GM18517 (cell line): ENCODE results near the gene DTWD1.
"Not testable (repeated sequence)": the region's sequence is repeated elsewhere in the genome, so short reads cannot be mapped to it uniquely, and the experiment has no call there.

Experiments
- ATAC-seq: cut with Tn5 transposase; IDR thresholded peaks from one replicate; pipeline ENCODE4 v1.9.1; 2021; ENCODE audit warnings: mild to moderate bottlenecking, moderate library complexity; ENCODE audit not compliant: unreplicated experiment

The DTWD1 gene, protein sequence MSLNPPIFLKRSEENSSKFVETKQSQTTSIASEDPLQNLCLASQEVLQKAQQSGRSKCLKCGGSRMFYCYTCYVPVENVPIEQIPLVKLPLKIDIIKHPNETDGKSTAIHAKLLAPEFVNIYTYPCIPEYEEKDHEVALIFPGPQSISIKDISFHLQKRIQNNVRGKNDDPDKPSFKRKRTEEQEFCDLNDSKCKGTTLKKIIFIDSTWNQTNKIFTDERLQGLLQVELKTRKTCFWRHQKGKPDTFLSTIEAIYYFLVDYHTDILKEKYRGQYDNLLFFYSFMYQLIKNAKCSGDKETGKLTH

DNA sequence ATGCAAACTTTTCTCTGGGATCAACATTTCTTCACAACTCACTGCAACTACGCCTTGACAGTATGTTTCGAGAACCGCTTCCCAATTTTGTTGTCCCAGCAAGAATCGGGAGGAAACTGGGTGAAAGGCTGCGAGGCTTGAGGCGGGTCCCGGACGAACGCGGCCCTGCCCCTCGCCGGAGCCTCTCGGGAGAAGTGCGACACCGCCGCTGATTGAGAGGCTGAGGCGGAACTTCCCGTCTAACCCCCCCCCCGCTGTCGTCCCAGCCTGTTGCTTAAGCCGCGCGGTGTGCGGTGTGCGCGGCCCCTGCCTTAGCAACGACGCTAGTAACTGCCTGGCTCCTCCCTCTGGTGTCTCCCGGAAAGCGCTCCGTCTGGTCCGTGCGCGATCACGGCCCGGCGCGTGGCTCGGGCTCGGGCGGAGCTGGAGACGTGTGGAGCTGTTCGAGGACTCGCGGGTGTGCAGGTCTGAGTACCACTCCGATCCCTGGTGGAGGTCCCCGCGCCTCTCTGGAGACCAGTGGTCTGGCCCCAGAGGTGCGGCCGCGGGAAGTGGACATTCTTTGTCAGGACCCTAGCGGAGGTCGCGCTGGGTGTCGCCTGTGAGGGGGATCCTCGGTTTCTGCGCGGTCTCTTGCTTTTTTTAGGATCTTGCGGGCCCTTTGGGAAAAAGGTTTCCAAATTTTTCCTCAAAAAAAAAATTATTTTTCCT is at the start of gene DTWD1, which contains the start of gene FAM227B:
DTWD1 (plus strand) TSS at position 391 of the 711 bp plus-strand sequence. CDS start 4,120 bp downstream, outside the sequence.
FAM227B (minus strand) TSS at position 161 of the 711 bp plus-strand sequence. CDS start 5,647 bp downstream, outside the sequence.
- ATAC-seq: peak; percentile 98

DNA sequence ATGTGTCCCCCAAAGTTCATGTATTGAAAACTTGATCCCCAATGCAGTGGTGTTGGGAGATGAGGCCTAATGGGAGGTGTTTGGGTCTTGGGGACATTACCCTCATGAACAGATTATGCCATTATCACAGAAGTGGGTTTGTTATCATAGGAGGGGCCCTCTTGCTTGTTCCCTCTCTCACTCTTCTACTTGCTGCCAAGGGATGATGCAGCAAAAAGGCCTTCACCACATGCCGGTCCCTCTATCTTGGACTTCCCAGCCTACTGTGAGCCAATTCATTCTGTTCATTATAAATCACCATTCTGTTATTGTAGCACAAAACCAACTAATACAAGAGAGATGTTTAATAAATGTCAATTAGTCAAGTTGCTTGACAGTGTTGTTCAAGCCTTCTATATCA is 47.4 kb upstream of the DTWD1 start:
- ATAC-seq: no peak

DNA sequence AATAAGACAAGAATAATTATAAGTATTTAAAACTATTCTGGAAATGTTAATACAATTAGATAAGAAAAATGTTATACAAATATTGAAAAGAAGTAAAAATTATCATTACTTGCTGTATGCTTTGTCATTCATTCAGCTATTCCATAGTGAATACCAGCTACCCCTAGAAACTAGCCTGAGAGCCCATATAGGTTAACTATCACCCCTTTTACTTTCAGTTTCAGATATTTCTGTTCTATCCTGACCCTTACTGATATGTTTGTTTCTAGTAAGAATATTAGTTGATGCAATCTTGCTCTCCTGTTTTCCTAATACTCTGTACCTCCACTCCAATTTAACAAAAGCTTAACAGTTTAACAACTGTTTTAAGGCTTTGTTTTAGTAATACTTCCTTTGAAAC is 31.8 kb upstream of the DTWD1 start:
- ATAC-seq: peak; percentile 95

DNA sequence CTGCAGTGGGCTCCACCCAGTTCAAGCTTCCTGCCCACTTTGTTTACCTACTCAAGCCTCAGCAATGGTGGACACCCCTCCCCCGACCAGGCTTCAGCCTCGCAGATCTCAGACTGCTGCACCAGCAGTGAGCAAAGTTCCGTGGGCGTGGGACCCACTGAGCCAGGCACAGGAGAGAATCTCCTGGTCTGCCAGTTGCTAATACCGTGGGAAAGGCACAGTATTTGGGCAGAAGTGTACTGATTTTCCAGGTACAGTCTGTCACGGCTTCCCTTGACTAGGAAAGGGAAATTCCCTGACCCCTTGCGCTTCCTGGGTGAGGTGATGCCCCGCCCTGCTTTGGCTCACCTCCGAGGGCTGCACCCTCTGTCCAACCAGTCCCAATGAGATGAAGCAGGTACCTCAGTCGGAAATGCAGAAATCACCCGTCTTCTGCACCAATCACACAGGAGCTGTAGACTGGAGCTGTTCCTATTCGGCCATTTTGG is 28.0 kb upstream of the DTWD1 start:
- ATAC-seq: not testable (repeated sequence)

DNA sequence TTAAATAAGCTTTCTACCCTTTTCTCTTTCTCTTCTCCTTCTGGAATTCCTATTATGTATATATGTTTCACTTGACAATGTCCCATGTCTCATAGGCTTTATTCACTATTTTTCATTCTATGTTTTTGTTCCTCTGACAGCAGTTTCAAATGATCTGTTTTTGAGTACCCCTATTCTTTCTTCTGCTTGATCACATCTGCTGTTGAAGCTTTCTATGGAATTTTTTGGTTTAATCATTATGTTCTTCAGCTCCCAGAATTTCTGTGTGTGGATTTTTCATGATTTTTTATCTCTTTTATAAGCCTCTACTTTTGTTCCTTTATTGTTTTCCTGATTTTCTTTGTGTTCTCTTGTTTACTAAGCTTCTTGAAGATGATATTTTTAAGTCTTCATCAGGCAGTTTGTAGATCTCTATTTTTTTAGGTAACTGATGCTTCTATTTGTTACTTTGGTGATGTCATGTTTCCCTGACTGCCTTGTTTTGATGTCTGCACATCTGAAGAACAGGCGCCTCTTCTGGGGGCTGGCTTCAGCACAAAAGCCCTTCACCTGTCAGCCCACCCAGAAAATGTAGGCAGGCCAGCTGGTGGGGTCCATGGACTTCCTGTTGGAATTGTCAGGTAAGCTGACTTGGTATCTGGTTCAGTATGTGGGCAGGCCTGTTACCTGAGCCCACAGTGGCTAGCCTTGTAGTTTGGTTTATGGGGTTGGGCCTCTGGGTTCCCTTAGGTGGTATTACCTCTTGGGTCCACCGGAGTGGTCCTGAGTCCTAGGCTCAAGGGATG is 16.0 kb upstream of the DTWD1 start:
- ATAC-seq: no peak

DNA sequence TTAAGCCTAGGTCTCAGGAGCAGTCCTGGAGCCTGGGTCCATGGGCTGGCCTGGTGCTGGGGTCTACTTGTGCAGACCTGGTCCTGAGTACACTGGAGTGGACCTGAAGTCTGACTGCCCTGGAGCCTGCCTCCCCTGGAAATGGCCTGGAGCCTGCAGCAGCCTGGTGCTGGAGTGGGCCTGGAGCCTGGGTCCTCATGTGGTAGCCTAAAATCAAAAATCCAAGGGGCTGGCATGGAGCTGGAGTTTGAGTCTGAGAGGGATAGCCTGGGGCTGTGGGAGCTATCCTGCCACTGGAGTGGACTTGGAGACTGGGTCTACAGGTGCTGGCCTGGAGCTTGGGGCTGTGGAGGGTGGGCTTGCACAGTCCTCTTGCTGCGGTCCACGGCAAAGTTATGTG is 15.3 kb upstream of the DTWD1 start:
- no peak for ATAC-seq

DNA sequence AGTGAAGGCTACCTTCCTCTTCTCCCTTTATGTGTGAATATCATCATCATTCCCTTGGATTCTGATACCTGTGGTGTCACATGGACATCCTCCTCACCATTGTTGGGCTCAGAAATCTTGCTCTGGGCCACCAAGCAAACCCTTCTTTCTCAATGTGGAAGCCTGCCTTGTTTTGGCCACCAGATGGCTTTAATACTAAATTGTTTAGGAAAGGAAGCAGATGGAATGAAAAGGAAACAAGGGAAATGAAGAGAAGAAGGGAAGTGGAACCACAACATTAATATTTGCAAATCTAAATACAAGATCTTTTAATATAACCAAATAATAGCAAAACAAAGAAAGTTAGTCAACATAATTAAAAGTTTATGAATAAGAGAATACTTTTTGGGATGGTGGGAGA is 14.3 kb upstream of the DTWD1 start:
- no peak for ATAC-seq

DNA sequence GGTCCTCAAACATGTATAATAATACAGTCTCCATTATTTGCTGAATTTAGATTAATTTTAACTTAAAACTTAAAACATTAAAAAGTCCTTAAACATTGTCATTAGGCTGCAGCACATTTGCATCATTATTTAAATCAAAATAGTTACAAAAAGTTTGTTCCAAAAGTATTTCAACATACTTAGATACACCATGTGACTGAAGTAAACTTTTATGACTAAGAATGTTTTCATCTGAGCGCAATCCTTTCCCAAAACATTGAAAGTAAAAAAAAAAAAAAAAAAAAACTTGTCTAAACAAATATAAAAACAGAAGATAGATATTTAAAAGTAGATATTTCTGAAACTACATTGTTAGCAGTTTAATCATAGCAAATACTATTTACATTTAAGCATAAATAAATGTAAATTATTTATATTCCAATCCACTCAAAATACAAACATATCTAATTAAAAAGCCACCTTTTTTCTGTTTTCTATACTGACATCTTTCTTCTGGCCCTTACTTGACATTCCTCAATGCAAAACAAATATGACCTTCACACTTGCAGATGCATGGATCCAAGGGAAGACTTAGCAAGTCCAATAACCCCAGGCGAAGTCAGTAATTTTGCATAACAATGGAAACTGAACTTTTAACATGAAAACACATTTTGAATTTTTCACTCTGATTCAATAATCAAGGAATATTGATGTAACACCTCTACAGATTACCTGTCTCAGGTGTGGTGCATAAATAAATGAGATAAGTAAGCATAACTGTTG is 10.5 kb upstream of the DTWD1 start:
- no peak for ATAC-seq

DNA sequence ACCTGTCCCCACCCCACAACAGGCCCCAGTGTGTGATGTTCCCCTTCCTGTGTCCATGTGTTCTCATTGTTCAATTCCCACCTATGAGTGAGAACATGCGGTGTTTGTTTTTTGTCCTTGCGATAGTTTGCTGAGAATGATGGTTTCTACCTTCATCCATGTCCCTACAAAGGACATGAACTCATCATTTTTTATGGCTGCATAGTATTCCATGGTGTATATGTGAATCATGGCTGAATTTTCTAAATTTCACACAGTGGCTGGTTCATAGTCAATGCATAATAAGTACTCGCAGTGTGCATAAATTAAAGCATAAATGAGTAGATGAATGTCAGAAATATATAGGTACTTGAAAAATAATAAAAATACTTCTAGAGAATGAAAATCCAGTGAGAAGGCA is 8.6 kb upstream of the DTWD1 start:
- ATAC-seq: not testable (repeated sequence)

DNA sequence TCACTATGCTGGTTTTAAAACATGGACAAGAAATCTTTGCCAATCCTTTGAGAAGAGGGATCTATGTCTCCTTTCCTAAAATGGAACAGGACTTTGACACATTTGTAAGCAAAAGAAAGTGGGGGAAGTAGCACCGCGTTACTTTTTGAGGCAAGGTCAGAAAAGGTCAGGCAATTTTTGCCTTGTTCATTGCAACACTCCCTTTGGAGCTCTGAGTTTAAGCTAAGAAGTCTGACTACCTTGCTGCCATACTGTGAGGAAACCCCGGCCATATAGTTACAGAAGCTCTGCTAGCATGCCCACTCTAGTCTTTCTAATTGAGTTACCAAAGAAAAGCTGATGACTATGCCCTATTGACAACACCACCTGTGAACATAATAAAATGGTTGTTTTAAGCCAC is 1.6 kb upstream of the DTWD1 start:
- no peak for ATAC-seq

DNA sequence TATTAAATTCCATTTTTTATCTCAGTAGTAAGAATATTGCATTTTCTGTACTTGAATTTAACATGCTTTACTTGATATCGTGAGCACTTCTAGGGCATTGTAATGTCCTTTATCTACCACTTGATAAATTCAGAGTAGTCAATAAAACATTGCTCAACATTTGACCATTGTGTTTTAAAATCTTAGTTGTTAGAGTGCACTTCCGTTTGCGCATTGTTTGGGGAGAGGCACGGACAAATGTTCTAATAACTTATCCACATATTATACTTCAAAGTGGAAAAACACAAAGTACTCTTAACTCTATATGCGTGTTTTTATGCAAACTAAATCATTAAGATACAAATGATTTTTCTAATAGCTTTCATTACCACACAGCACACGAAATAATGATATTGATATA is 649 bp upstream of the DTWD1 start:
- ATAC-seq: no peak

DNA sequence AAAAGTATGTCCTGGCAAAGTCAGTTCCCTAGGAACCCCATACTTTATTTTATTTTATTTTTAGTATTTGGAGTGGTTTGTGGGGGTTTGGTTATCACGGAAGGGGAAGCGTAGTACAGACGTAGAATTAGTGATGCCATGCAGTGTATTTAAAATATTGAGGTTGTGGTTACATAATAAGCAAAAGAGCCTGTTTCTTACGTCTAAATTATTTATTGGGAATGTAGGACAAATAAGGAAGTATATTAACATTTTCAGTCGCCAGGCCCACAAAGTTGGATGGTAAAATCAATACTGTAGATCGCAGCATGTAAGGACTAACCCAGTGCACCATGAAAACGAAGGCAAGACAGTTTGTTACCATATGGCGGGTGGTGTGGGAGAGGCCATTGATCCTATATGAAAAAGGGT is 558 bp downstream of the DTWD1 start:
- ATAC-seq: no peak

DNA sequence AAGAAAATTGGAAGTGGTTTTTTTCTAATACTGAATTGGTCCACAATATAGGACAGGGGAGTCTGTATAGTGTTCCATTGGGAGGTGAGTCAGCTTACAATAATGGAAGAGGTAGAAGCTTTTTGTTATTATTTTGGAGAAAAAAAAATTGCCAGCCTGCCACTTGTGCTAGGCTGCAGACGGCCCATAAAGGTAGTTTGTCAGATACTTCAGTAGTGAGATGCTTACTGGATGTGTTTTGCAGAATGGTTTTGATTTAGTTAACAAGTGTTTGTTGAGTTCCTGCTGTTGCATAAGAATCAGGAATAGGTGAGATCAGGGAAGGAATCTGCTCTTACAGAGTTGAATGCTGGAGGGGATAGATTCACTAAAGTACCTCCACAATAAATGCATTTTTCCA is 1.0 kb downstream of the DTWD1 start:
- no peak for ATAC-seq

DNA sequence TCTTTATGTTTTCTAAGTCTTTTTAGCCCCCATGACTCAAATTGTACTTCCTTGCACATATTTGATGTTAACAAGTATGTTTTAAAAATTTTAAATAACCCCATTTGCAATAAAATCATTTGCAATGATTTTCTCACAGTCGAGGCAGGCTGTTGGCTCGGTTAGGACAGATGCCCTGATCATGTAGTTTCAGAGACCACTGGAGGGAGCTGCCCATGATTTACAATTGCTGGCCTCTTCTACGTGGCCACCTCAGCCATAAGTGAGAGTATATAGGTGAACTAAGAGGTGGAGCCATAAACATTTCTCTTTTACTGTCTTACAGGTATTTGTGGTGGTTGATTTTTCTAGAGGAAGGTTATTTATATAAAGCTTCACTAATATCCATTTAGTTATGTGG is 1.7 kb downstream of the DTWD1 start:
- no peak for ATAC-seq

DNA sequence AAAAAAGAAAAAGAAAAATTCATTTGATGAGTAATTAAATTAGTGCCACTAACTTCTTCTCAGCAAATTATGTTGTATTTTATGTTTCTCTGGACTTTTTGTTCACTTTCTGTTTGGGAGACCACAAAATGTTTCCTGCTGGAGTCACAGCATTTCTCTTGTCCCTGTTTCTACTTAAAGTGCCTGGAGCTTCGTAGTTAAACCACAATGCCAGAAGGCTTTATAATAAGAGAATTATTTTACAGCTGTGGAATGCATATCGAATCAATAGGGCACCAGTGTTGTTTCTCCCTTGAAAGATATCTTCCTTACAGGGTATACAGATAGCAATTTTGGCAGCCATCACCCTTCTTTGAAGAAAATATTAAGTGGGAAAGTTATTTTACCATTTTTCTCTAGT is 3.2 kb downstream of the DTWD1 start:
- ATAC-seq: no peak

DNA sequence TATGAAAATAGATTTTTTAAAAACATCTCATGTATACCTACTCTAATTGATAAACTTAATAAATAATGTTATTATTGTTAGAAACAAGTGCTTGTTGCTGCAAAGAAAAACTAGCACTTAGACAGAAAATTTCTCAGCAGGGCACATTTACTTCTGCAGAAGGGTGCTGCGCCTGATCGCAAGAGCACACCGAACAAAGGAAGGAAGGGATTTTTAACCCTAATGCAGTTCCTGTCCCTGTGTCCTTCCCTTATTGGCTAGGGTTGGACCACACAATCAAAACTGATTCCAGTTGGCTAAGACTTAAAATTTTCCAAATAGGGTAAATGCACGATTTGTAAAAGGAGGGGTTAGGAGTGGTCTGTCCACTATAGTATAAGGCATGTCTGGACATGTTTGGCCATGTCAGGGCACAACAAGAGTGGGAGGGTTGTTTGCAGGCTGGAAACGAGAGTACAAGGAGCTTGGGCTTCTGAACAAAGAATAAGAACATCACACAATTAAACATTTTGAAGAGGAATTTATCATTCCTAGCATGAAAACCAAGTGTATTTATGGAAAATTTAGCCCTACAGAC is 4.7 kb downstream of the DTWD1 start:
- no peak for ATAC-seq

DNA sequence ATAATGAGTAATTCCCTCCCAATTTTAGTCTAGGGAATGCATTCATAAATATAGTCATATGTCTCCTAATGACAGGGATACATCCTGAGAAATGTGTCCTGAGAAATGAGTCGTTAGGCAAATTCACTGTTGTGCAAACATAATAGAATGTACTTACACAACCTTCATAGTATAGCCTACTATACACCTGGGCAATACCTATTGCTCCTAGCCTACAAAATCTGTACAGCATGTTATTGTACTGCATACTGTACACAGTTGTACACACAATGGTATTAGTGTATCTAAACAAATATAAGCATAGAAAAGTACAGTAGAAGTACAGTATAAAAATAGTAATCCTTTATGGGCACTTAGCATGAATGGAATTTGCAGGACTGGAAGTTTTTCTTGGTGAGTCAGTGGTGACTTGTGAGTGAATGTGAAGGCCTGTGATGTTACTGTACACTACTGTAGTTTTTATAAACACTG is 6.6 kb downstream of the DTWD1 start:
- no peak for ATAC-seq

DNA sequence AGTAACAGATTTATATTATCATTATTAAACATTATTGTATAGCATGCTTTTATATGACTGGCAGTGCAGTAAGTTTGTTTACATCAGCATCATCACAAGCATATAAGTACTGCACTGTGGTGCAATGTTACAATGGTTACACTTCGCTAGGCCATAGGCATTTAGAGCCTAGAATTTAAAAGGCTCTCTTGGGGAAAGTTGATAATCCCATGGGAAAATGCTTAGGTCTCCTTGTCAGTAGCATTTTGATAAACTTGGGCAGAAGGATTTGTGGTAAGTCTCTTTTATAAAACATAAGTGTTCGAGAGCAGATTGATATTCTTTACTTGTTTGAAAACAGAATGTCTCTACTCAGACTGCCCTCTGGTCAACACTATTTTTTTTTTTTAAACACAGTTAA is 7.5 kb downstream of the DTWD1 start:
- no peak for ATAC-seq

DNA sequence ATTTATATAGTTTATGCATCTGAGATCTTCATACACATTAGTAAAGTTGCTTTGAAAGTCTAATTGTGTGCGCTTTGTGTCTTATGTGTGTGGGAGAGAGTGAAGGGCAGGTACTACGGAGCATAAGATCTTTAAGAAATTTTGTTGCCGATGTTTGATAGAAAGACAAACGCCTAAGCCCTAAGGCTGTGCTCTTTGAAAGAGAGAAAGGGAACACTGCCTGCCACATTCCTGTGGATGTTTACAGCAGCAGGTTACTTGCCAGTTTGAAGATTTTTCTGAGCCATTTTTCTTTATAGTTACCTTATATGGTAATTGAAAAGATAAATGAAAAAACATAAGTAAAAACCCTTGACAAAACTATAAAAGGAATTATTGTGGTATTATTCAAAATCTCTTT is 17.0 kb downstream of the DTWD1 start:
- ATAC-seq: no peak

DNA sequence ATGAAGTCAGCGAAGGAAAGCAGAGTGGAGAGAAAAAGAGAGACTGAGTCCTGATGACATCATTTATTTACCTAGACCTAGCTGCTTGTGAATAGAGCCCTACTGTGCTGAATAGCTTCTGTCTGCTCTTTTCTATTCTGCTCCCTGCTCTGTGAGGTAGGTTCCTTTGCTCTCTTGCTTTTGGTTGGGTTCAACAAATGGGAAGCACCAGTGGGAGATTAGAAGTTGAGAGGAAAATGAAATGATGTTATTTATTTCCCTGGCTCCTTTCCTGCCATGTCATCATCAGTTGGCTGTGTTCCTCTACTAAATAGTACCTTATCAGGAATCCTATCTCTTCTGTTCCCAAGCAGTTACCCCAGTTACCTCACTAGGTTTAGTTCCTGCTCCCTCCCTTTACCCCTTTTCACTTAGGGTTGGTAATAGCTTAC is 23.5 kb downstream of the DTWD1 start:
- no peak for ATAC-seq
